Measurements from ENCODE around the gene ZNF80. TPM values are rescaled to one million over a fixed set of nuclear protein-coding genes. Genes with fewer than 3 reads are reported as not detected.

The ZNF80 gene
- not detected in 2 replicates for total RNA-seq (2014; rRNA removed; shearing (Covaris generic))

DNA sequence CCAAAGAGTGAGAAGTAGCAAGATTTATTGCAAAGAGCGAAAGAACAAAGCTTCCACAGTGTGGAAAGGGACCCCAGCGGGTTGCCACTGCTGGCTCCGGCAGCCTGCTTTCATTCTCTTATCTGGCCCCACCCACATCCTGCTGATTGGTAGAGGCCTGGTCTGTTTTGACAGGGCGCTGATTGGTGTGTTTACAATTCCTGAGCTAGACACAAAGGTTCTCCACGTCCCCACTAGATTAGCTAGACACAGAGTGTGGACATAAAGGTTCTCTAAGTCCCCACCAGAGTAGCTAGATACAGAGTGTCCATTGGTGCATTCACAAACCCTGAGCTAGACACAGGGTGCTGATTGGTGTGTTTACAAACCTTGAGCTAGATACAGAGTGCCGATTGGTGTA is at the start of gene ZNF80:
TSS of gene ZNF80 (minus strand) at position 101 of the 400 bp plus-strand sequence. CDS start 504 bp downstream, outside the sequence.

Other genes starting within 250 kb of the ZNF80 start
- 1.1 and 1.3 TPM in 2 replicates for gene CCDC191, start 181.1 kb downstream of the ZNF80 start, total RNA-seq (2014; rRNA removed; shearing (Covaris generic))
- gene QTRT2, start 180.8 kb downstream of the ZNF80 start, total RNA-seq (2014; rRNA removed; shearing (Covaris generic)), result 20.2 and 33.9 TPM in 2 replicates
- gene DRD3, start 58.5 kb downstream of the ZNF80 start, total RNA-seq (2014; rRNA removed; shearing (Covaris generic)), result not detected in 2 replicates
- gene TIGIT, start 56.5 kb upstream of the ZNF80 start, total RNA-seq (2014; rRNA removed; shearing (Covaris generic)), result not detected in 2 replicates